Measurements from ENCODE around the gene CENPP.
A peak's percentile ranks its signal among the peaks of the same experiment; 100 is the strongest.
"Not testable (repeated sequence)": the region's sequence is repeated elsewhere in the genome, so short reads cannot be mapped to it uniquely, and the experiment has no call there.

Gene CENPP

DNA sequence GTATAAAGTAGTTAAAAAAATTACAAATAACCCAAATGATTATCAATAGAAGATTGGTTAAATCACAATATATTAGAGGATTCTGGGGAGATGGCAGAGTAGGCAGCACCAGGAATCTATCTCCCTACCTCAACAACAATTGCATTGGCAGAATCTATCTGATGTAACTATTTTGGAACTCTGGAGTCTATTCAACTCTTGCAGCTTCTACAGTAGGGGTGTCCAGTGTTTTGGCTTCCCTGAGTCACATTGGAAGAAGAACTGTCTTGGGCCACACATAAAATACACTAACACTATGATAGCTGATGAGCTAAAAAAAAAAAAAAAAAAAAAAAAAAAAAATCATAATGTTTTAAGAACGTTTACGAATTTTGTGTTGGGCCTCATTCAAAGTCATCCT is 239.2 kb downstream of the CENPP start:
- TF ChIP-seq POLR2AphosphoS5 (IDR thresholded peaks at IDR 0.05; ENCODE audit: low read depth, low read length) (no peak), POLR2A (IDR thresholded peaks at IDR 0.05; ENCODE audit: low read depth, low read length) (no peak), PAX5 (IDR thresholded peaks at IDR 0.05; ENCODE audit: insufficient read depth, low read length, severe bottlenecking) (no peak), TAF1 (IDR thresholded peaks at IDR 0.05; ENCODE audit: low read depth, low read length) (no peak), SPI1 (IDR thresholded peaks at IDR 0.05; ENCODE audit: low read depth, low read length) (no peak), POU2F2 (IDR thresholded peaks at IDR 0.05; ENCODE audit: low read depth, low read length) (no peak)
- FAIRE-seq (no peak), DNase-seq (ENCODE audit: insufficient read length, low spot score) (no peak)

DNA sequence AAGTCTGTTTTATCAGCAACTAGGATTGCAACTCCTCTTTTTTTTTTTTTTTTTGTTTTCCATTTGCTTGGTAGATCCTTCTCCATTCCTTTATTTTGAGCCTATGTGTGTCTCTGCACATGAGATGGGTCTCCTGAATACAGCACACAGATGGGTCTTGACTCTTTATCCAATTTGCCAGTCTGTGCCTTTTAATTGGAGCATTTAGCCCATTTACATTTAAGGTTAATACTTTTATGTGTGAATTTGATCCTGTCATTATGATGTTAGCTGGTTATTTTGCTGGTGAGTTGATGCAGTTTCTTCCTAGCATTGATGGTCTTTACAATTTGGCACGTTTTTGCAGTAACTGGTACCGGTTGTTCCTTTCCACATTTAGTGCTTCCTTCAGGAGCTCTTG is 246.1 kb downstream of the CENPP start:
- not testable (repeated sequence) for FAIRE-seq; DNase-seq (ENCODE audit: insufficient read length, low spot score)

- not testable (repeated sequence) for FAIRE-seq; DNase-seq (ENCODE audit: insufficient read length, low spot score)
Measured at GRCh38 chr9:92573612-92574011, 247.9 kb downstream of the CENPP start.

- no peak for DNase-seq (ENCODE audit: insufficient read length, low spot score)
- TF ChIP-seq TAF1 (IDR thresholded peaks at IDR 0.05; ENCODE audit: low read depth, low read length) (no peak), POLR2A (IDR thresholded peaks at IDR 0.05; ENCODE audit: low read depth, low read length) (no peak), POU2F2 (IDR thresholded peaks at IDR 0.05; ENCODE audit: low read depth, low read length) (no peak), POLR2AphosphoS5 (IDR thresholded peaks at IDR 0.05; ENCODE audit: low read depth, low read length) (no peak), SPI1 (IDR thresholded peaks at IDR 0.05; ENCODE audit: low read depth, low read length) (no peak), PAX5 (IDR thresholded peaks at IDR 0.05; ENCODE audit: insufficient read depth, low read length, severe bottlenecking) (no peak)
- FAIRE-seq: no peak
Measured at GRCh38 chr9:92576175-92576574, 250.4 kb downstream of the CENPP start.

GRCh38 chr9:92589923-92590322 is 264.2 kb downstream of the CENPP start:
- no peak for DNase-seq (ENCODE audit: insufficient read length, low spot score)
- no peak for FAIRE-seq

DNA sequence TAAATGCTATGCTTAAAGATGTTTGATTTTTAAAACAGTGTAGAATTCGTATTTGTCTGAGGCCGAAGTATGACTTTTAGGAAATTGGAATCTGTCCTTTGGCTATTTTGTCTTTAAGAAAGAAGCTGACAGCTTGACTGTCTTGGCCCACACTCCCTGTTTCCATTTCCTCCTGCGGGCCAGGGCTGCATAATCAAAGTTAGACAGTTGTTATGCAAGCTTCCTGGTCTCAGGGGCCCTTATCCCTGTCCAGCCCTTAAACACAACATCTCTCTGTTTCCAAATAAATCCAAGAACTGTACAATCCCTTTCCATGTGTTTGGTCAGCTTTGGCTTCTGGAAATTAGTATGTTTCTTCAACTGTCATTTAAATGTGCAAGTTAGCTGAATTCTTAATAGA is 264.6 kb downstream of the CENPP start:
- FAIRE-seq (no peak), DNase-seq (ENCODE audit: insufficient read length, low spot score) (no peak)
- TF ChIP-seq POLR2AphosphoS5 (IDR thresholded peaks at IDR 0.05; ENCODE audit: low read depth, low read length): no peak
- no peak for TF ChIP-seq SPI1 (IDR thresholded peaks at IDR 0.05; ENCODE audit: low read depth, low read length)
- TF ChIP-seq POU2F2 (IDR thresholded peaks at IDR 0.05; ENCODE audit: low read depth, low read length): no peak
- TF ChIP-seq POLR2A (IDR thresholded peaks at IDR 0.05; ENCODE audit: low read depth, low read length): no peak

More at GRCh38 chr9:92589923-92590322, 264.2 kb downstream of the CENPP start:
- TF ChIP-seq POU2F2 (IDR thresholded peaks at IDR 0.05; ENCODE audit: low read depth, low read length): no peak
- no peak for TF ChIP-seq SPI1 (IDR thresholded peaks at IDR 0.05; ENCODE audit: low read depth, low read length)
- no peak for TF ChIP-seq PAX5 (IDR thresholded peaks at IDR 0.05; ENCODE audit: insufficient read depth, low read length, severe bottlenecking)
- no peak for TF ChIP-seq POLR2A (IDR thresholded peaks at IDR 0.05; ENCODE audit: low read depth, low read length)
- no peak for TF ChIP-seq POLR2AphosphoS5 (IDR thresholded peaks at IDR 0.05; ENCODE audit: low read depth, low read length)
- no peak for TF ChIP-seq TAF1 (IDR thresholded peaks at IDR 0.05; ENCODE audit: low read depth, low read length)

DNA sequence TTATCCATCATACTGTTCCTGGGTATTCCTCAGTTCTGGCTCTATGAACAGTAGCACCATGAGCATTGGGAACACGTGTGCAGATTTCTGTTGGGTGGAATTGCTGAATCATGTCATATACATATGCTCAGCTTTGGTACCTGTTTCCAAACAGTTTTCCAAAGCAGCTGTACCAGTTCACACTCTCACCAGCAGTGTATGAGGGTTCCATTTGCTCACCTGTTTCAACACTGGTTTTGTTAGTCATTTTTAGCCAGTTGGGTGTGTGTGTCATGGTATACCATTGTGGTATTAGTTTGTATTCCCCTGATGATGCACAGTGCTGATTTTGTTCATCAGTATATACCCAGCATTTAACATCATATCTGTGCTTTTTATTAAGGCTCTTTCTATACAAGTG is 266.8 kb downstream of the CENPP start:
- DNase-seq (ENCODE audit: insufficient read length, low spot score) (no peak), FAIRE-seq (peak; percentile 20)
- no peak for TF ChIP-seq PAX5 (IDR thresholded peaks at IDR 0.05; ENCODE audit: insufficient read depth, low read length, severe bottlenecking)
- TF ChIP-seq POU2F2 (IDR thresholded peaks at IDR 0.05; ENCODE audit: low read depth, low read length): no peak
- TF ChIP-seq POLR2A (IDR thresholded peaks at IDR 0.05; ENCODE audit: low read depth, low read length): no peak
- TF ChIP-seq SPI1 (IDR thresholded peaks at IDR 0.05; ENCODE audit: low read depth, low read length): no peak
- TF ChIP-seq POLR2AphosphoS5 (IDR thresholded peaks at IDR 0.05; ENCODE audit: low read depth, low read length): no peak
- TF ChIP-seq TAF1 (IDR thresholded peaks at IDR 0.05; ENCODE audit: low read depth, low read length): no peak

- DNase-seq (ENCODE audit: insufficient read length, low spot score) (no peak), FAIRE-seq (no peak)
- TF ChIP-seq TAF1 (IDR thresholded peaks at IDR 0.05; ENCODE audit: low read depth, low read length) (no peak), POLR2A (IDR thresholded peaks at IDR 0.05; ENCODE audit: low read depth, low read length) (no peak), SPI1 (IDR thresholded peaks at IDR 0.05; ENCODE audit: low read depth, low read length) (no peak), PAX5 (IDR thresholded peaks at IDR 0.05; ENCODE audit: insufficient read depth, low read length, severe bottlenecking) (no peak), POLR2AphosphoS5 (IDR thresholded peaks at IDR 0.05; ENCODE audit: low read depth, low read length) (no peak), POU2F2 (IDR thresholded peaks at IDR 0.05; ENCODE audit: low read depth, low read length) (no peak)
Measured at GRCh38 chr9:92592946-92593861, 267.5 kb downstream of the CENPP start.

GRCh38 chr9:92595075-92595474 is 269.3 kb downstream of the CENPP start:
- not testable (repeated sequence) for FAIRE-seq; DNase-seq (ENCODE audit: insufficient read length, low spot score)

DNA sequence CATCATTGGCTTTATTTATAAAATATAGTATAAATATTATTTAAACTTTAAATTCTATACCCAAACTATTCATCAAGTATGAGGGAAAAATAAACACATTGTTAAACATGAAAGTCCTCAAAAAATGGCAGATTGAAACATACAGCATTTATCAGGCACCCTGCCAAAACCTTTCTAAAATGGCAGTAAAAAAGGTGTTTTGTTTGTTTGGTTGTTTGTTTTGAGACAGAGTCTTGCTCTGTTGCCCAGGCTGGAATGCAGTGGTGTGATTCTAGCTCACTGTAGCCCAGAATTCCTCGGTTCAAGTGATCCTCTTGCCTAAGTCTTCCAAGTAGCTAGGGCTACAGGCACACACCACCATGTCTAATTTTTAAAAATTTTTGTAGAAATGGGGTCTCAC is 270.2 kb downstream of the CENPP start:
- TF ChIP-seq TAF1 (IDR thresholded peaks at IDR 0.05; ENCODE audit: low read depth, low read length) (no peak), POLR2A (IDR thresholded peaks at IDR 0.05; ENCODE audit: low read depth, low read length) (no peak), SPI1 (IDR thresholded peaks at IDR 0.05; ENCODE audit: low read depth, low read length) (no peak), POLR2AphosphoS5 (IDR thresholded peaks at IDR 0.05; ENCODE audit: low read depth, low read length) (no peak), PAX5 (IDR thresholded peaks at IDR 0.05; ENCODE audit: insufficient read depth, low read length, severe bottlenecking) (no peak), POU2F2 (IDR thresholded peaks at IDR 0.05; ENCODE audit: low read depth, low read length) (no peak)
- FAIRE-seq: no peak
- no peak for DNase-seq (ENCODE audit: insufficient read length, low spot score)
